Mesothelial cell of epicardium (in vitro differentiated cells): ENCODE measurements around the gene POLR3GL. TPM values are rescaled to one million over a fixed set of nuclear protein-coding genes. Genes with fewer than 3 reads are reported as not detected.
"Not testable (repeated sequence)": the region's sequence is repeated elsewhere in the genome, so short reads cannot be mapped to it uniquely, and the experiment has no call there.

Source experiments
- DNase-seq, 2 experiments: peaks; one replicate each; pipeline ENCODE4 v3.0.0; 2021; ENCODE audit warnings: low spot score in 2 of 2; ENCODE audit not compliant: unreplicated experiment in 2 of 2
- H3K27ac Mint-ChIP-seq: 2 replicates; pipeline ENCODE4 v1.8.0; 2021; ENCODE audit warnings: mixed read lengths
- H3K27me3 Mint-ChIP-seq: 2 replicates; pipeline ENCODE4 v1.8.0; 2021; ENCODE audit warnings: low read depth, mixed read lengths
- H3K36me3 Mint-ChIP-seq: 2 replicates; pipeline ENCODE4 v1.8.0; 2021; ENCODE audit warnings: mixed read lengths
- H3K4me1 Mint-ChIP-seq: 2 replicates; pipeline ENCODE4 v1.8.0; 2021; ENCODE audit warnings: mixed read lengths
- H3K4me3 Mint-ChIP-seq: 2 replicates; pipeline ENCODE4 v1.8.0; 2021; ENCODE audit warnings: mild to moderate bottlenecking, moderate library complexity, mixed read lengths
- H3K9me3 Mint-ChIP-seq: 2 replicates; pipeline ENCODE4 v1.8.0; 2021; ENCODE audit warnings: mixed read lengths
- CTCF ChIP-seq: fragments of 200-600 bp; sonication (generic); IDR thresholded peaks from one replicate; pipeline ENCODE4 v1.5.0; 2021; ENCODE audit warnings: antibody characterized with exemption; ENCODE audit not compliant: unreplicated experiment
- total RNA-seq: library from RNA; stranded (reverse); gene quantifications from 3 replicates; pipeline ENCODE4 v1.2.1, GENCODE V29; 2021

The POLR3GL gene
- total RNA-seq, 1 donor from 2014 or later = 16.4 TPM

GRCh38 chr1:145927916-145928643 is 36.4 kb upstream of the POLR3GL start:
- no peaks in the 10 kb centered on the region for H3K27me3 Mint-ChIP-seq
- no peak overlapping the region for H3K4me3 Mint-ChIP-seq
- peaks cover 3% of the 10 kb centered on the region for H3K4me1 Mint-ChIP-seq
- TF ChIP-seq CTCF = no peak
- H3K9me3 Mint-ChIP-seq = no peaks in the 10 kb centered on the region
- no peak overlapping the region for H3K27ac Mint-ChIP-seq
- no peak for DNase-seq
- H3K36me3 Mint-ChIP-seq = peaks cover 10% of the 10 kb centered on the region

GRCh38 chr1:145932522-145933009 is 31.9 kb upstream of the POLR3GL start:
- not testable (repeated sequence) for H3K4me1 Mint-ChIP-seq, H3K9me3 Mint-ChIP-seq, H3K27ac Mint-ChIP-seq, DNase-seq, H3K27me3 Mint-ChIP-seq, H3K4me3 Mint-ChIP-seq
- peaks cover 10% of the 10 kb centered on the region for H3K36me3 Mint-ChIP-seq

- Mint-ChIP-seq H3K36me3 (peaks cover 10% of the 10 kb centered on the region), H3K9me3 (no peaks in the 10 kb centered on the region), H3K4me3 (no peak overlapping the region), H3K27me3 (no peaks in the 10 kb centered on the region), H3K4me1 (no peaks in the 10 kb centered on the region), H3K27ac (no peak overlapping the region)
- no peak for TF ChIP-seq CTCF
- DNase-seq = no peak
These were observed 28.8 kb upstream of the POLR3GL start for GRCh38 chr1:145935708-145936107.

GRCh38 chr1:145936247-145936646 is 28.2 kb upstream of the POLR3GL start:
- no peak overlapping the region for H3K27ac Mint-ChIP-seq
- H3K9me3 Mint-ChIP-seq = no peaks in the 10 kb centered on the region
- H3K27me3 Mint-ChIP-seq = no peaks in the 10 kb centered on the region
- DNase-seq = no peak
- peaks cover 8% of the 10 kb centered on the region for H3K36me3 Mint-ChIP-seq
- no peaks in the 10 kb centered on the region for H3K4me1 Mint-ChIP-seq
- no peak for TF ChIP-seq CTCF
- H3K4me3 Mint-ChIP-seq = no peak overlapping the region

- no peak for DNase-seq
- Mint-ChIP-seq H3K9me3 (no peaks in the 10 kb centered on the region), H3K4me1 (no peaks in the 10 kb centered on the region), H3K27me3 (no peaks in the 10 kb centered on the region), H3K27ac (no peak overlapping the region), H3K36me3 (peaks cover 6% of the 10 kb centered on the region), H3K4me3 (no peak overlapping the region)
- no peak for TF ChIP-seq CTCF
These were observed 27.1 kb upstream of the POLR3GL start for GRCh38 chr1:145937436-145937835.

GRCh38 chr1:145942405-145942804 is 22.1 kb upstream of the POLR3GL start:
- H3K9me3 Mint-ChIP-seq = no peaks in the 10 kb centered on the region
- DNase-seq = no peak

More at GRCh38 chr1:145942405-145942804, 22.1 kb upstream of the POLR3GL start:
- no peak for TF ChIP-seq CTCF
- Mint-ChIP-seq H3K27ac (no peak overlapping the region), H3K36me3 (peaks cover 2% of the 10 kb centered on the region), H3K4me1 (no peaks in the 10 kb centered on the region), H3K4me3 (no peak overlapping the region), H3K27me3 (no peaks in the 10 kb centered on the region)
